HepG2 (cell line): ENCODE results near the gene PSMA2.

Source experiments
- EZH2 ChIP-seq: conservative IDR thresholded peaks from 2 replicates; pipeline ENCODE4 v1.6.1; 2012; ENCODE audit warnings: mild to moderate bottlenecking, low read depth, low read length, moderate library complexity
- JUND ChIP-seq: sonication (generic); formaldehyde crosslinking; IDR thresholded peaks from 2 replicates; pipeline ENCODE4 v1.8.0; 2022; ENCODE audit warnings: mild to moderate bottlenecking, missing genetic modification reagents
- TF ChIP-seq, protein P1 (sequence below): sonication (generic); formaldehyde crosslinking; IDR thresholded peaks from 2 replicates; pipeline ENCODE4 v1.4.0; 2020; ENCODE audit warnings: missing genetic modification reagents, mild to moderate bottlenecking, borderline replicate concordance

GRCh38 chr7:42935861-42936260, 3.9 kb upstream of the PSMA2 start:
- no peak for TF ChIP-seq EZH2
- no peak for TF ChIP-seq JUND (CRISPR knock-in tag)
- TF ChIP-seq, protein P1, sequence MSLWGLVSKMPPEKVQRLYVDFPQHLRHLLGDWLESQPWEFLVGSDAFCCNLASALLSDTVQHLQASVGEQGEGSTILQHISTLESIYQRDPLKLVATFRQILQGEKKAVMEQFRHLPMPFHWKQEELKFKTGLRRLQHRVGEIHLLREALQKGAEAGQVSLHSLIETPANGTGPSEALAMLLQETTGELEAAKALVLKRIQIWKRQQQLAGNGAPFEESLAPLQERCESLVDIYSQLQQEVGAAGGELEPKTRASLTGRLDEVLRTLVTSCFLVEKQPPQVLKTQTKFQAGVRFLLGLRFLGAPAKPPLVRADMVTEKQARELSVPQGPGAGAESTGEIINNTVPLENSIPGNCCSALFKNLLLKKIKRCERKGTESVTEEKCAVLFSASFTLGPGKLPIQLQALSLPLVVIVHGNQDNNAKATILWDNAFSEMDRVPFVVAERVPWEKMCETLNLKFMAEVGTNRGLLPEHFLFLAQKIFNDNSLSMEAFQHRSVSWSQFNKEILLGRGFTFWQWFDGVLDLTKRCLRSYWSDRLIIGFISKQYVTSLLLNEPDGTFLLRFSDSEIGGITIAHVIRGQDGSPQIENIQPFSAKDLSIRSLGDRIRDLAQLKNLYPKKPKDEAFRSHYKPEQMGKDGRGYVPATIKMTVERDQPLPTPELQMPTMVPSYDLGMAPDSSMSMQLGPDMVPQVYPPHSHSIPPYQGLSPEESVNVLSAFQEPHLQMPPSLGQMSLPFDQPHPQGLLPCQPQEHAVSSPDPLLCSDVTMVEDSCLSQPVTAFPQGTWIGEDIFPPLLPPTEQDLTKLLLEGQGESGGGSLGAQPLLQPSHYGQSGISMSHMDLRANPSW, result no peak
